ENCODE data around the gene POLR1A.

- no peak for TF ChIP-seq POLR2A (IDR thresholded peaks at IDR 0.05)
- TF ChIP-seq CTCF (IDR thresholded peaks at IDR 0.05): no peak
- TF ChIP-seq POLR2AphosphoS5 (IDR thresholded peaks at IDR 0.05; ENCODE audit: insufficient read depth in 1 of 2, low read depth in 1 of 2): no peak
These were observed 50.4 kb downstream of the POLR1A start for GRCh38 chr2:86055314-86055713.
